ENCODE results near the gene SLC45A1. TPM values are rescaled to one million over a fixed set of nuclear protein-coding genes. Genes with fewer than 3 reads are reported as not detected.

Gene SLC45A1
- total RNA-seq, 2 experiments from 2014 or later, result 0.88 to 0.98 TPM

DNA sequence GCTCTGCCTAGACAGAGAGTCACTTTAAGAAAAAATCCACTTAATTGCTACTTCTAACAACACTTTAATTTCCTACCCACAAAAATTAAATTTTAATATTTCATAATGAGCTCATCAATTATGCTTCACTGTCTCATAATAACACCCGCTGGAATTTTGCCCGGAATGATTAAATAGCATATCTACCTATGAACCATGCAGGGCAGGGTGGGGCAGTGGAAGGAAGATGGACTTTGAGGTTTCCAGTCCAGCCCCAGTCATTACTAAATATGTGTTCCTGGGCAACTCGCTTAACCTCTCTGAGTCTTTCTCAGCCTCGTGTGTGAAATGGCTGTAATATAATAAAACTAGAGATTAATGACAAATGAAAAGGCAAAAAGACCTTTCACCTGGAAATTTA, 32.8 kb upstream of the SLC45A1 start:
- ChIA-PET CTCF (no interaction called here), POLR2A (interaction anchor here (0.7 kb wide), 2 partner anchors 1305 to 1928 kb away, joined by 3 read pairs; no protein-coding TSS in a partner anchor)
- TF ChIP-seq, protein P1, sequence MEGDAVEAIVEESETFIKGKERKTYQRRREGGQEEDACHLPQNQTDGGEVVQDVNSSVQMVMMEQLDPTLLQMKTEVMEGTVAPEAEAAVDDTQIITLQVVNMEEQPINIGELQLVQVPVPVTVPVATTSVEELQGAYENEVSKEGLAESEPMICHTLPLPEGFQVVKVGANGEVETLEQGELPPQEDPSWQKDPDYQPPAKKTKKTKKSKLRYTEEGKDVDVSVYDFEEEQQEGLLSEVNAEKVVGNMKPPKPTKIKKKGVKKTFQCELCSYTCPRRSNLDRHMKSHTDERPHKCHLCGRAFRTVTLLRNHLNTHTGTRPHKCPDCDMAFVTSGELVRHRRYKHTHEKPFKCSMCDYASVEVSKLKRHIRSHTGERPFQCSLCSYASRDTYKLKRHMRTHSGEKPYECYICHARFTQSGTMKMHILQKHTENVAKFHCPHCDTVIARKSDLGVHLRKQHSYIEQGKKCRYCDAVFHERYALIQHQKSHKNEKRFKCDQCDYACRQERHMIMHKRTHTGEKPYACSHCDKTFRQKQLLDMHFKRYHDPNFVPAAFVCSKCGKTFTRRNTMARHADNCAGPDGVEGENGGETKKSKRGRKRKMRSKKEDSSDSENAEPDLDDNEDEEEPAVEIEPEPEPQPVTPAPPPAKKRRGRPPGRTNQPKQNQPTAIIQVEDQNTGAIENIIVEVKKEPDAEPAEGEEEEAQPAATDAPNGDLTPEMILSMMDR (IDR thresholded peaks at IDR 0.05), result no peak
- Mint-ChIP-seq H3K27ac (no peak overlapping the region), H3K4me3 (no peak overlapping the region), H3K4me1 (ENCODE audit: low read depth) (no peaks in the 10 kb centered on the region), H3K27me3 (peaks cover 51% of the 10 kb centered on the region), H3K9me3 (no peaks in the 10 kb centered on the region), H3K36me3 (ENCODE audit: low read depth) (no peaks in the 10 kb centered on the region)
- H3K9me3 ChIP-seq (ENCODE audit: control insufficient read depth in 1 of 2, insufficient read depth in 1 of 2, low read length in 2 of 2), result no peaks in the 10 kb centered on the region
- no peak overlapping the region for H3K27ac ChIP-seq (ENCODE audit: low read depth in 1 of 2, low read length in 2 of 2)
- no peaks in the 10 kb centered on the region for H3K4me1 ChIP-seq (ENCODE audit: insufficient read depth, low read length)
- ATAC-seq (ENCODE audit: poor library complexity), result no peak
- H3K27me3 ChIP-seq (ENCODE audit: control insufficient read depth in 1 of 2, insufficient read depth in 2 of 2, low read length in 2 of 2), result peaks cover 9 to 19% of the 10 kb centered on the region in 2 experiments
- intact Hi-C loops (cut with DNase I, micrococcal nuclease), result no loop called here
- H3K4me3 ChIP-seq (ENCODE audit: low read length), result no peak overlapping the region
- DNase-seq, result no peak
- H3K36me3 ChIP-seq (ENCODE audit: insufficient read depth, low read length), result no peaks in the 10 kb centered on the region

DNA sequence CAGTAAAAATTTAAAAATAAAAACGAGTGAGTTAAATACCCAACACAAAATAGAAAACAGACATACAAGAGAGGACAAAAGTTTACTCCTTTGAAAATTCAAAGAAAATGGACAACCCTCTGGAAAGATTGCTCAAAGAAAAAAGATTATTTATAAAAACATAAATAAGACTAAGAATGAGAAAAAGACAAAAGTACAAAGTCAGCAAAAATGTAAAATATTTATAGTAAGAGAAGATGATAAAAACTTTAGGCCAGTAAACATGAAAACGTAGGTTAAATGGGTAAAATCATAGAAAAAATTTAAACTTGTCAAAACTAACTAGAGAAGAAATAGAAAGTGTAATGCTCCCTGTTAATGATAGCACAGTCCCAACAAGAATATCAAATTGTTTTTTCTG, 31.9 kb upstream of the SLC45A1 start:
- no peaks in the 10 kb centered on the region for H3K4me1 ChIP-seq (ENCODE audit: insufficient read depth, low read length)
- H3K9me3 Mint-ChIP-seq, result no peaks in the 10 kb centered on the region
- intact Hi-C loops (cut with DNase I, micrococcal nuclease), result no loop called here
- TF ChIP-seq, protein P1 (IDR thresholded peaks at IDR 0.05), result no peak
- no peak overlapping the region for H3K27ac Mint-ChIP-seq
- H3K36me3 Mint-ChIP-seq (ENCODE audit: low read depth), result no peaks in the 10 kb centered on the region
- POLR2A ChIA-PET, result interaction anchor here (0.7 kb wide), 2 partner anchors 1304 to 1927 kb away, joined by 3 read pairs; no protein-coding TSS in a partner anchor
- H3K4me3 Mint-ChIP-seq, result no peak overlapping the region
- CTCF ChIA-PET, result no interaction called here
- no peaks in the 10 kb centered on the region for H3K36me3 ChIP-seq (ENCODE audit: insufficient read depth, low read length)
- no peaks in the 10 kb centered on the region for H3K4me1 Mint-ChIP-seq (ENCODE audit: low read depth)
- no peak overlapping the region for H3K27ac ChIP-seq (ENCODE audit: low read depth in 1 of 2, low read length in 2 of 2)
- DNase-seq (no peak), ATAC-seq (ENCODE audit: poor library complexity) (no peak)
- no peaks in the 10 kb centered on the region for H3K9me3 ChIP-seq (ENCODE audit: control insufficient read depth in 1 of 2, insufficient read depth in 1 of 2, low read length in 2 of 2)
- peaks cover 48% of the 10 kb centered on the region for H3K27me3 Mint-ChIP-seq
- no peak overlapping the region for H3K4me3 ChIP-seq (ENCODE audit: low read length)
- peaks cover 9 to 19% of the 10 kb centered on the region in 2 experiments for H3K27me3 ChIP-seq (ENCODE audit: control insufficient read depth in 1 of 2, insufficient read depth in 2 of 2, low read length in 2 of 2)

- no peaks in the 10 kb centered on the region for H3K36me3 ChIP-seq (ENCODE audit: insufficient read depth, low read length)
- H3K4me3 Mint-ChIP-seq, result no peak overlapping the region
- H3K36me3 Mint-ChIP-seq (ENCODE audit: low read depth), result no peaks in the 10 kb centered on the region
- intact Hi-C loops (cut with DNase I, micrococcal nuclease), result no loop called here
- no peak overlapping the region for H3K27ac Mint-ChIP-seq
- ATAC-seq (ENCODE audit: poor library complexity) (no peak), DNase-seq (no peak)
- no peak overlapping the region for H3K27ac ChIP-seq (ENCODE audit: low read depth in 1 of 2, low read length in 2 of 2)
- no peaks in the 10 kb centered on the region for H3K4me1 ChIP-seq (ENCODE audit: insufficient read depth, low read length)
- ChIA-PET CTCF (no interaction called here), POLR2A (no interaction called here)
- H3K27me3 ChIP-seq (ENCODE audit: control insufficient read depth in 1 of 2, insufficient read depth in 2 of 2, low read length in 2 of 2), result no peaks in the 10 kb centered on the region
- no peaks in the 10 kb centered on the region for H3K9me3 ChIP-seq (ENCODE audit: control insufficient read depth in 1 of 2, insufficient read depth in 1 of 2, low read length in 2 of 2)
- no peak overlapping the region for H3K4me3 ChIP-seq (ENCODE audit: low read length)
- TF ChIP-seq, protein P1 (IDR thresholded peaks at IDR 0.05), result no peak
- H3K27me3 Mint-ChIP-seq, result peaks cover 12% of the 10 kb centered on the region
- no peaks in the 10 kb centered on the region for H3K4me1 Mint-ChIP-seq (ENCODE audit: low read depth)
- H3K9me3 Mint-ChIP-seq, result no peaks in the 10 kb centered on the region
These were observed 24.8 kb upstream of the SLC45A1 start for GRCh38 chr1:8293118-8293517.
